Airway epithelial cell (primary cell): ENCODE data around the gene TUBA1B. TPM values are rescaled to one million over a fixed set of nuclear protein-coding genes. Genes with fewer than 3 reads are reported as not detected.

Source experiments
- total RNA-seq: library from RNA; depleted of rRNA; stranded (reverse); fragments of >200 nt; gene quantifications from 2 replicates; pipeline ENCODE4 v1.2.3, GENCODE V29; 2015

The TUBA1B gene
- total RNA-seq: 1,869 and 2,269 TPM in 2 replicates

GRCh38 chr12:49131051-49131893 is at the start of gene TUBA1B:
TSS of gene TUBA1B (minus strand) at chr12:49131395. CDS start at chr12:49131300, 95 bp downstream.

DNA sequence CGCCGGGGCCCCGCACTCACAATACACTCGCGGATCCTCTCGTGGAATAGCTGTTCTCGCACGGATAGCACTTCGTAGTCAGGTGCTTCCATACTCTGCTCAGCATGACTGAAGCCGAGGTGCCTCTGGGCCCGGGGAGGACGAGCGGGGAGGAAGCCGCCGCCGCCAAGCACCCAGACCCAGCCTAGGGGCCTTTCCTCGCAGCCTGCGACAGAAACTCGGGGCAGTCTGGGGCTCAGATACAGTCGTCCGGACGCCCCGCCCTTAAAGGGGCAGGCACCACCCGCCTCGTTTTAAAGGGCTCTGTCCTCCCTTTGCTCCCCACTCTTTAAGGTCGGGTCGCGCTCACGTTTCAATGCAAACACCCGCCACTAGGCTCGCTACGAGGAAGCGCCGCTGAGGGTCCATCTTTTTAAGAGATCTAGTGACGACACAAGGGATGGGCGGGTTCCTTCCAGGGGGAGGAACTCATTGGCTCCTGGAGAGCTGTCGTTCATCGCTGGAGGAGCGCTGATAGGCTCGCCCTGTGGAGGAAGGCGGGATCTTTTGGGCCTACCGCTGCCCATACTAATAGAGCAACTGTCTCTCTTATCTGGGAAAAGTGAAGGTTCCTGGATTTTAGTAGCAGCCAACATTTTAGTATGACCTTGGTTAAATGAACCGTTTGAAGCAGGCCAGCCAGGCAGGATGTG is 20.6 kb downstream of the TUBA1B start, which contains the start of gene LMBR1L:
Gene LMBR1L, minus strand, starts transcription at position 384 of the 692 bp plus-strand sequence. Its CDS starts 292 bp downstream, at position 92.

DNA sequence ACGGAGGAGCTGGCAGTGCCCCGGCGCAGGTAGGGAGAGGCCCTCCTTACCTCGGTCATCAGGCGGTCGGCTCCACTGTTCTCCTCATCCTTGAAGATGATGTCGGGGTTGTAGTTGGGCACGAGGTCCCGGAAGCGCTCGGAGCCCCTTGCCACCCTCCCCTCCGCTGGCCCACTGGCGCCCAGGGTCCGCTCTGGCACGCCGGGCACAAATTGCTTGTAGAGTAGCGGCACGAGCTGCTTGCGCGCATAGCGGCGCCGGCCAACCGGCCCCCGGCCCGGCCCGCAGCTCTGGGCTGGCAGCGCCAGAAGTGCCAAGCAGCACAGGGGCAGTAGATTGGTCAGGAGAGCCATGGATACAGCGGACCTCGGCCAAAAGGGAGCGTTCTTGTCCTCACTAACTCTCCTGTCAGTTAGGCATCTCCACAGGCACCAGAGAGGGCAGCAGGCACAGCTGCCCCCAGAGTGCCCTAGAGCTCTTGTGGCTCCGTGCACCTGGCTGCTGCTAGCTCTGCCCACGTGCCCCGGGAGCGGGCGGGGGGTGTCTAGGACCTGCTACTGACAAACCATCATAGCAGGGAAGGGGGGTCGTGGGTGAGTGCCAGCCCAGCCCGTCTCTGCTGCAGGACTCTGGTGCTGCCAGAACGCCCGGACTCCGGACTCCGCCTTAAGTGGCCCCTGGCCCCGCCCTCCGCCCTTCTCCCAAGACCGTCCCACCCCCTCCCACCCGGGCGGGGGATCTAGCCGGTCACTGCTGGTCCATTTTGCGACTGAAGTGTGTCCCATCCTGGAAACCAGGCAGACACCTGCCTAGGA is 36.8 kb downstream of the TUBA1B start, which contains the start of gene DHH:
Gene DHH, minus strand, starts transcription at position 642 of the 815 bp plus-strand sequence. Its CDS starts 289 bp downstream, at position 353.

Other genes with a start within 250 kb of the TUBA1B start
- gene FKBP11, start 205.9 kb downstream of the TUBA1B start, total RNA-seq: 11.4 and 12.8 TPM in 2 replicates
- 79.6 and 95.4 TPM in 2 replicates for gene ARF3, start 173.9 kb downstream of the TUBA1B start, total RNA-seq
- gene WNT10B, start 159.7 kb downstream of the TUBA1B start, total RNA-seq: 0.21 and 0.84 TPM in 2 replicates
- not detected in 2 replicates for gene WNT1, start 153.1 kb downstream of the TUBA1B start, total RNA-seq
- gene DDN, start 132.0 kb downstream of the TUBA1B start, total RNA-seq: 0.28 and 0.78 TPM in 2 replicates
- 71.0 and 72.2 TPM in 2 replicates for gene PRKAG1, start 112.6 kb downstream of the TUBA1B start, total RNA-seq
- 13.6 and 21.0 TPM in 2 replicates for gene KMT2D, start 70.6 kb downstream of the TUBA1B start, total RNA-seq
- gene RHEBL1, start 61.4 kb downstream of the TUBA1B start, total RNA-seq: 0.09 and 0.14 TPM in 2 replicates
- gene DHH, start 36.6 kb downstream of the TUBA1B start, total RNA-seq: under 0.01 TPM in 1 of 2 replicates, not detected in the other
- 13.4 and 20.5 TPM in 2 replicates for gene LMBR1L, start 20.5 kb downstream of the TUBA1B start, total RNA-seq
- 66.9 and 96.8 TPM in 2 replicates for gene TUBA1A, start 57.7 kb upstream of the TUBA1B start, total RNA-seq
- 956 and 1,178 TPM in 2 replicates for gene TUBA1C, start 133.7 kb upstream of the TUBA1B start, total RNA-seq
- gene PRPH, start 163.8 kb upstream of the TUBA1B start, total RNA-seq: not detected in 2 replicates
- 15.6 and 19.0 TPM in 2 replicates for gene TROAP, start 191.9 kb upstream of the TUBA1B start, total RNA-seq
- gene C1QL4, start 205.8 kb upstream of the TUBA1B start, total RNA-seq: 0.42 TPM in 1 of 2 replicates, not detected in the other
- 0.35 and 0.84 TPM in 2 replicates for gene DNAJC22, start 215.5 kb upstream of the TUBA1B start, total RNA-seq
- gene SPATS2, start 236.1 kb upstream of the TUBA1B start, total RNA-seq: 17.2 and 17.3 TPM in 2 replicates